ENCODE results near the gene DDIAS. TPM values are rescaled to one million over a fixed set of nuclear protein-coding genes. Genes with fewer than 3 reads are reported as not detected.
"Not testable (repeated sequence)": the region's sequence is repeated elsewhere in the genome, so short reads cannot be mapped to it uniquely, and the experiment has no call there.

The DDIAS gene
- 0.58 TPM for total RNA-seq
- long read RNA-seq: 0 reads

GRCh38 chr11:82901165-82901921 lies at the start of gene DDIAS:
Gene DDIAS, plus strand, starts transcription at chr11:82901736. Its CDS starts 13,003 bp downstream, at chr11:82914739.
- no peaks in the 10 kb centered on the region for H3K36me3 ChIP-seq
- no peaks in the 10 kb centered on the region for H3K9me3 ChIP-seq (replicated peaks)
- H3K27ac ChIP-seq (replicated peaks): peak within 1 kb of the TSS; percentile 91
- H3K4me1 ChIP-seq: peaks cover 41% of the 10 kb centered on the region
- no peaks in the 10 kb centered on the region for H3K27me3 ChIP-seq (ENCODE audit: low read depth)
- TF ChIP-seq CTCF (IDR thresholded peaks at IDR 0.05; ENCODE audit: borderline replicate concordance): no peak
- peak; percentile 93 for DNase-seq
- intact Hi-C loops (cut with micrococcal nuclease): loop anchor here (5.0 to 10.0 kb wide), 3 partner anchors 256 to 353 kb away; partner anchors contain the start of genes ANKRD42 and PCF11
- peak within 1 kb of the TSS; percentile 82 for H3K4me3 ChIP-seq

- Histone ChIP-seq H3K4me3 (no peak overlapping the region), H3K4me1 (no peaks in the 10 kb centered on the region), H3K27ac (replicated peaks) (no peak overlapping the region), H3K27me3 (ENCODE audit: low read depth) (no peaks in the 10 kb centered on the region), H3K9me3 (replicated peaks) (no peaks in the 10 kb centered on the region), H3K36me3 (peaks cover 3% of the 10 kb centered on the region)
- no peak for TF ChIP-seq CTCF (IDR thresholded peaks at IDR 0.05; ENCODE audit: borderline replicate concordance)
- intact Hi-C loops (cut with micrococcal nuclease): no loop called here
- DNase-seq: no peak
These were observed 47.3 kb upstream of the DDIAS start for GRCh38 chr11:82854242-82854641.

- H3K9me3 ChIP-seq (replicated peaks); DNase-seq; H3K4me3 ChIP-seq; H3K27ac ChIP-seq (replicated peaks); H3K4me1 ChIP-seq; intact Hi-C loops (cut with micrococcal nuclease); H3K27me3 ChIP-seq (ENCODE audit: low read depth); H3K36me3 ChIP-seq: not testable (repeated sequence)
These were observed 46.6 kb upstream of the DDIAS start for GRCh38 chr11:82854916-82855315.

GRCh38 chr11:82855616-82856015 lies 45.9 kb upstream of the DDIAS start:
- Histone ChIP-seq H3K27me3 (ENCODE audit: low read depth) (no peaks in the 10 kb centered on the region), H3K27ac (replicated peaks) (no peak overlapping the region), H3K36me3 (no peaks in the 10 kb centered on the region), H3K4me1 (no peaks in the 10 kb centered on the region), H3K9me3 (replicated peaks) (no peaks in the 10 kb centered on the region), H3K4me3 (no peak overlapping the region)
- TF ChIP-seq CTCF (IDR thresholded peaks at IDR 0.05; ENCODE audit: borderline replicate concordance): no peak
- intact Hi-C loops (cut with micrococcal nuclease): no loop called here
- no peak for DNase-seq

- TF ChIP-seq CTCF (IDR thresholded peaks at IDR 0.05; ENCODE audit: borderline replicate concordance): no peak
These were observed 44.4 kb upstream of the DDIAS start for GRCh38 chr11:82857145-82857544.

GRCh38 chr11:82858133-82858532 lies 43.4 kb upstream of the DDIAS start:
- no peak overlapping the region for H3K27ac ChIP-seq (replicated peaks)
- H3K36me3 ChIP-seq: no peaks in the 10 kb centered on the region
- H3K27me3 ChIP-seq (ENCODE audit: low read depth): no peaks in the 10 kb centered on the region
- TF ChIP-seq CTCF (IDR thresholded peaks at IDR 0.05; ENCODE audit: borderline replicate concordance): no peak
- intact Hi-C loops (cut with micrococcal nuclease): no loop called here
- H3K4me3 ChIP-seq: no peak overlapping the region
- no peaks in the 10 kb centered on the region for H3K4me1 ChIP-seq
- H3K9me3 ChIP-seq (replicated peaks): no peaks in the 10 kb centered on the region
- no peak for DNase-seq

More at GRCh38 chr11:82857145-82857544, 44.4 kb upstream of the DDIAS start:
- Histone ChIP-seq H3K4me3 (no peak overlapping the region), H3K27me3 (ENCODE audit: low read depth) (no peaks in the 10 kb centered on the region), H3K36me3 (no peaks in the 10 kb centered on the region), H3K9me3 (replicated peaks) (no peaks in the 10 kb centered on the region), H3K4me1 (no peaks in the 10 kb centered on the region), H3K27ac (replicated peaks) (no peak overlapping the region)
- intact Hi-C loops (cut with micrococcal nuclease): no loop called here
- DNase-seq: no peak

All from left ventricle myocardium inferior (tissue), 1 donor.